IMR-90 (cell line): ENCODE measurements around the gene TCF12. TPM values are rescaled to one million over a fixed set of nuclear protein-coding genes. Genes with fewer than 3 reads are reported as not detected.

ENCODE experiments used
- ATAC-seq: fragments of 200-7000 bp; cut with Tn5 transposase; 2 replicates; pipeline ENCODE4 v1.9.1; 2020; ENCODE audit warnings: low read depth, mild to moderate bottlenecking, moderate library complexity
- BruUV-seq: library from RNA; stranded (reverse); fragments of 400-500 nt; replicated peaks from 2 replicates; lab custom pipeline; 2021; lab: Mats Ljungman, UMichigan
- CTCF ChIA-PET: fragments of 300-600 bp; formaldehyde crosslinking; extraction: SDS; loops from one replicate; lab custom pipeline; 2021; ENCODE audit warnings: antibody characterized with exemption; lab: Yijun Ruan, JAX
- POLR2A ChIA-PET: fragments of 300-600 bp; sonication (Branson Sonifier 250); formaldehyde crosslinking; loops from one replicate; lab custom pipeline; 2022; ENCODE audit warnings: antibody characterized with exemption; ENCODE audit not compliant: unreplicated experiment; lab: Charles Lee
- DNase-seq: peaks from one replicate; pipeline ENCODE4 v3.0.0; 2013
- H2AFZ ChIP-seq: replicated peaks from 2 replicates; pipeline ENCODE3; 2013; ENCODE audit warnings: low read length, mild to moderate bottlenecking; ENCODE audit not compliant: poor library complexity
- H2AK5ac ChIP-seq: 2 replicates; pipeline ENCODE4 v1.6.1; 2013; ENCODE audit warnings: low read depth, low read length, inconsistent platforms
- H2AK9ac ChIP-seq: replicated peaks from 2 replicates; pipeline ENCODE3; 2013; ENCODE audit warnings: mild to moderate bottlenecking, low read depth, low read length, moderate library complexity; ENCODE audit not compliant: poor library complexity
- H2BK120ac ChIP-seq: 2 replicates; pipeline ENCODE4 v1.6.1; 2013; ENCODE audit warnings: low read depth, low read length, inconsistent platforms
- H2BK15ac ChIP-seq: 3 replicates; pipeline ENCODE4 v1.6.1; 2013; ENCODE audit warnings: low read depth, low read length, inconsistent platforms
- H2BK20ac ChIP-seq: 2 replicates; pipeline ENCODE4 v1.6.1; 2013; ENCODE audit warnings: low read depth, mild to moderate bottlenecking, inconsistent platforms, low read length, moderate library complexity
- H2BK5ac ChIP-seq: 2 replicates; pipeline ENCODE4 v1.6.1; 2013; ENCODE audit warnings: mild to moderate bottlenecking, low read depth, low read length, inconsistent platforms; ENCODE audit not compliant: poor library complexity, severe bottlenecking
- H3K14ac ChIP-seq: replicated peaks from 2 replicates; pipeline ENCODE4 v1.6.1; 2013; ENCODE audit warnings: low read depth, low read length, inconsistent platforms
- H3K18ac ChIP-seq: 2 replicates; pipeline ENCODE4 v1.6.1; 2013; ENCODE audit warnings: low read depth, low read length, control low read depth
- H3K23ac ChIP-seq: 2 replicates; pipeline ENCODE4 v1.6.1; 2013; ENCODE audit warnings: low read depth, low read length, inconsistent platforms
- H3K27ac ChIP-seq: 2 replicates; pipeline ENCODE4 v1.5.1; 2013; ENCODE audit warnings: mild to moderate bottlenecking, control low read depth, low read length; ENCODE audit not compliant: insufficient read depth
- H3K27me3 ChIP-seq: 2 replicates; pipeline ENCODE4 v1.6.1; 2013; ENCODE audit warnings: low read length; ENCODE audit not compliant: control insufficient read depth, insufficient read depth
- H3K36me3 ChIP-seq: 2 replicates; pipeline ENCODE4 v1.6.1; 2013; ENCODE audit warnings: low read length, mixed read lengths; ENCODE audit not compliant: control insufficient read depth, insufficient read depth
- H3K4ac ChIP-seq: 2 replicates; pipeline ENCODE4 v1.6.1; 2013; ENCODE audit warnings: low read depth, low read length, inconsistent platforms
- H3K4me1 ChIP-seq: 2 replicates; pipeline ENCODE4 v1.6.1; 2013; ENCODE audit warnings: low read length, mixed read lengths; ENCODE audit not compliant: control insufficient read depth, insufficient read depth
- H3K4me2 ChIP-seq: 2 replicates; pipeline ENCODE4 v1.6.1; 2013; ENCODE audit warnings: low read depth, mild to moderate bottlenecking, control low read depth, low read length, moderate library complexity
- H3K4me3 ChIP-seq: 2 replicates; pipeline ENCODE4 v1.5.1; 2013; ENCODE audit warnings: low read depth, mild to moderate bottlenecking, control low read depth, low read length, moderate library complexity; ENCODE audit not compliant: insufficient read depth
- H3K56ac ChIP-seq: 2 replicates; pipeline ENCODE4 v1.6.1; 2013; ENCODE audit warnings: low read length, inconsistent platforms; ENCODE audit not compliant: insufficient read depth; ENCODE audit errors: extremely low read depth
- H3K79me1 ChIP-seq, 2 experiments: 2 replicates each; pipeline ENCODE4 v1.6.1; 2013; ENCODE audit warnings: low read length in 2 of 2, inconsistent platforms in 1 of 2, low read depth in 1 of 2
- H3K9ac ChIP-seq: 2 replicates; pipeline ENCODE4 v1.6.1; 2013; ENCODE audit warnings: low read depth, low read length, control low read depth
- H3K9me1 ChIP-seq: 2 replicates; pipeline ENCODE4 v1.6.1; 2013; ENCODE audit warnings: low read length, inconsistent platforms; ENCODE audit not compliant: insufficient read depth
- H3K9me3 ChIP-seq: 2 replicates; pipeline ENCODE4 v1.6.1; 2013; ENCODE audit warnings: low read length; ENCODE audit not compliant: control insufficient read depth, insufficient read depth
- H4K20me1 ChIP-seq: 2 replicates; pipeline ENCODE4 v1.6.1; 2013; ENCODE audit warnings: low read length, inconsistent platforms; ENCODE audit not compliant: insufficient read depth
- H4K5ac ChIP-seq: 2 replicates; pipeline ENCODE4 v1.6.1; 2013; ENCODE audit warnings: mild to moderate bottlenecking, low read depth, low read length, control low read depth
- H4K8ac ChIP-seq, 2 experiments: 2 replicates each; pipeline ENCODE4 v1.6.1; 2013; ENCODE audit warnings: low read depth in 2 of 2, low read length in 2 of 2, control low read depth in 1 of 2, inconsistent platforms in 1 of 2
- H4K91ac ChIP-seq: 2 replicates; pipeline ENCODE4 v1.6.1; 2013; ENCODE audit warnings: low read depth, low read length, inconsistent platforms; ENCODE audit not compliant: insufficient read depth
- BHLHE40 ChIP-seq: fragments of 150-350 bp; IDR thresholded peaks from 2 replicates; pipeline ENCODE4 v1.6.1; 2016; ENCODE audit warnings: mild to moderate bottlenecking, low read depth, low read length
- CEBPB ChIP-seq: IDR thresholded peaks from 2 replicates; pipeline ENCODE4 v1.6.1; 2012; ENCODE audit warnings: low read depth, low read length, improper control_type of control experiment
- CHD1 ChIP-seq: IDR thresholded peaks from 2 replicates; pipeline ENCODE4 v1.6.1; 2012; ENCODE audit warnings: low read depth, low read length, improper control_type of control experiment
- FOS ChIP-seq: fragments of 150-350 bp; IDR thresholded peaks from 2 replicates; pipeline ENCODE4 v1.6.1; 2016; ENCODE audit warnings: low read depth, low read length
- MAFK ChIP-seq: IDR thresholded peaks from 2 replicates; pipeline ENCODE4 v1.6.1; 2012; ENCODE audit warnings: low read depth, low read length, improper control_type of control experiment
- MAZ ChIP-seq: IDR thresholded peaks from 2 replicates; pipeline ENCODE4 v1.6.1; 2012; ENCODE audit warnings: low read depth, mild to moderate bottlenecking, low read length, improper control_type of control experiment, moderate library complexity, borderline replicate concordance
- MXI1 ChIP-seq: IDR thresholded peaks from 2 replicates; pipeline ENCODE4 v1.6.1; 2012; ENCODE audit warnings: low read depth, mild to moderate bottlenecking, low read length, moderate library complexity, borderline replicate concordance
- NFE2L2 ChIP-seq: fragments of 150-350 bp; IDR thresholded peaks from 2 replicates; pipeline ENCODE4 v1.6.1; 2016; ENCODE audit warnings: low read depth, mild to moderate bottlenecking, low read length
- POLR2A ChIP-seq: IDR thresholded peaks from 2 replicates; pipeline ENCODE4 v1.6.1; 2012; ENCODE audit warnings: mild to moderate bottlenecking, low read depth, low read length
- RAD21 ChIP-seq: IDR thresholded peaks from 2 replicates; pipeline ENCODE4 v1.6.1; 2012; ENCODE audit warnings: low read length, improper control_type of control experiment
- RCOR1 ChIP-seq: IDR thresholded peaks from 2 replicates; pipeline ENCODE4 v1.6.1; 2012; ENCODE audit warnings: mild to moderate bottlenecking, low read length, improper control_type of control experiment; ENCODE audit not compliant: insufficient replicate concordance
- RFX5 ChIP-seq: IDR thresholded peaks from 2 replicates; pipeline ENCODE4 v1.8.0; 2012; ENCODE audit warnings: low read depth, mild to moderate bottlenecking, low read length, moderate library complexity
- SMC3 ChIP-seq: fragments of 150-350 bp; IDR thresholded peaks from 2 replicates; pipeline ENCODE4 v1.6.1; 2016; ENCODE audit warnings: low read depth, mild to moderate bottlenecking, antibody characterized with exemption, low read length, moderate library complexity
- WGBS, 2 experiments: methylation state at CpG; one replicate each; pipeline versions ENCODE4 v1.1.5 to v1.1.7; 2013; ENCODE audit warnings: missing lambda C conversion rate in 2 of 2; ENCODE audit not compliant: insufficient read length in 1 of 2; ENCODE audit errors: extremely low coverage in 2 of 2; 5-methylcytosine and 5-hydroxymethylcytosine counted together
- dilution Hi-C: fragments of 300-500 bp; cut with HindIII; formaldehyde crosslinking; loops from one replicate; pipeline ENCODE4 v1.14.3; 2018; ENCODE audit warnings: low sequenced_read_pairs; ENCODE audit not compliant: unreplicated experiment
- in situ Hi-C: fragments of 300-500 bp; cut with MboI; formaldehyde crosslinking; loops from 3 replicates; pipeline ENCODE4 v1.14.3; 2019; ENCODE audit warnings: low sequenced_read_pairs, inconsistent platforms, mixed read lengths
- intact Hi-C: fragments of 100-400 bp; cut with micrococcal nuclease; formaldehyde crosslinking; loops from 2 replicates; pipeline ENCODE4 v1.10.0; 2022
- polyA plus RNA-seq, 3 experiments: library from polyadenylated mRNA; depleted of rRNA; stranded (reverse); fragments of >200 nt; gene quantifications; 2 replicates each; pipeline ENCODE4 v1.2.3, GENCODE V29; 2012; ENCODE audit warnings: low replicate concordance in 1 of 3
- total RNA-seq: library from RNA; depleted of rRNA; stranded (reverse); fragments of >200 nt; gene quantifications from 2 replicates; pipeline ENCODE4 v1.2.3, GENCODE V29; 2012
- TF ChIP-seq, protein P1 (sequence below): fragments of 150-350 bp; IDR thresholded peaks from 2 replicates; pipeline ENCODE4 v1.6.1; 2017; ENCODE audit warnings: mild to moderate bottlenecking, antibody characterized with exemption, low read length, low read depth
- TF ChIP-seq, protein P2 (sequence below): conservative IDR thresholded peaks from 2 replicates; pipeline ENCODE4 v1.5.1; 2012; ENCODE audit warnings: mild to moderate bottlenecking, low read depth, low read length, improper control_type of control experiment
- TF ChIP-seq, protein P3 (sequence below): fragments of 150-350 bp; IDR thresholded peaks from 2 replicates; pipeline ENCODE4 v1.6.1; 2016; ENCODE audit warnings: low read depth, mild to moderate bottlenecking, low read length, moderate library complexity, borderline replicate concordance

Gene TCF12
- total and polyA plus RNA-seq, 2 of the 4 experiments (the other 2 are of a cell fraction), result 79.4 to 160 TPM

DNA sequence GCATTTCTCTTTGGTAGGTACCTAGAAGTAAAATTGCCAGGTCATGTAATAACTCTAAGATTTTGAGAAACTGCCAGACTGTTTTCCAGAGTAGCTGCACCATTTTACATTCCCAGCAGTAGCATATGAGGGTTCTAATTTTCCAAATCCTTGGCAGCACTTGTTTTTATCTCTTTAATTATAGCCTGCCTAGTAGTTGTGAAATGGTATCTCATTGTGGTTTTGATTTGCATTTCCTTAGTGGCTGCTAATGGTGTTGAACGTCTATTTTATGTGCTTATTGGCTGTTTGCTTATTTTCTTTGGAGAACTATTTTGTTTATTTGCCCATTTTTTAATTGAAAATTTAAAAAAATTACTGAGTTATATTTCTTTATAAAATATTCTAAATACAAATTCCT, 117.9 kb downstream of the TCF12 start:
- dilution Hi-C loops, result no loop called here
- Histone ChIP-seq H3K9me1 (no peaks in the 10 kb centered on the region; the same call in 1 of the 2 replicates), H3K4ac (no peak overlapping the region), H3K4me1 (peaks cover 4% of the 10 kb centered on the region), H4K8ac (no peak overlapping the region), H3K18ac (no peak overlapping the region), H3K4me2 (no peak overlapping the region), H3K9ac (no peak overlapping the region), H4K91ac (no peak overlapping the region), H2BK20ac (no peak overlapping the region), H3K27me3 (no peaks in the 10 kb centered on the region), H3K9me3 (no peaks in the 10 kb centered on the region), H2AK5ac (no peak overlapping the region), H2BK15ac (no peak overlapping the region), H4K5ac (no peak overlapping the region), H2BK5ac (no peak overlapping the region), H3K56ac (no peak overlapping the region), H3K79me1 (peaks cover 27 to 70% of the 10 kb centered on the region in 2 experiments), H3K14ac (no peak overlapping the region), H3K23ac (no peak overlapping the region), H2BK120ac (no peak overlapping the region), H4K20me1 (peaks cover 40% of the 10 kb centered on the region), H3K27ac (no peak overlapping the region), H2AFZ (no peak overlapping the region), H3K4me3 (no peak overlapping the region), H3K36me3 (no peaks in the 10 kb centered on the region), H2AK9ac (no peak overlapping the region)
- TF ChIP-seq, protein P1, sequence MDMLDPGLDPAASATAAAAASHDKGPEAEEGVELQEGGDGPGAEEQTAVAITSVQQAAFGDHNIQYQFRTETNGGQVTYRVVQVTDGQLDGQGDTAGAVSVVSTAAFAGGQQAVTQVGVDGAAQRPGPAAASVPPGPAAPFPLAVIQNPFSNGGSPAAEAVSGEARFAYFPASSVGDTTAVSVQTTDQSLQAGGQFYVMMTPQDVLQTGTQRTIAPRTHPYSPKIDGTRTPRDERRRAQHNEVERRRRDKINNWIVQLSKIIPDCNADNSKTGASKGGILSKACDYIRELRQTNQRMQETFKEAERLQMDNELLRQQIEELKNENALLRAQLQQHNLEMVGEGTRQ, result no peak
- TF ChIP-seq BHLHE40 (no peak), CHD1 (no peak), MXI1 (no peak), NFE2L2 (no peak), CEBPB (no peak), RCOR1 (no peak), RAD21 (no peak), POLR2A (no peak), MAFK (no peak), MAZ (no peak), FOS (no peak), RFX5 (no peak), SMC3 (no peak)
- TF ChIP-seq, protein P2, sequence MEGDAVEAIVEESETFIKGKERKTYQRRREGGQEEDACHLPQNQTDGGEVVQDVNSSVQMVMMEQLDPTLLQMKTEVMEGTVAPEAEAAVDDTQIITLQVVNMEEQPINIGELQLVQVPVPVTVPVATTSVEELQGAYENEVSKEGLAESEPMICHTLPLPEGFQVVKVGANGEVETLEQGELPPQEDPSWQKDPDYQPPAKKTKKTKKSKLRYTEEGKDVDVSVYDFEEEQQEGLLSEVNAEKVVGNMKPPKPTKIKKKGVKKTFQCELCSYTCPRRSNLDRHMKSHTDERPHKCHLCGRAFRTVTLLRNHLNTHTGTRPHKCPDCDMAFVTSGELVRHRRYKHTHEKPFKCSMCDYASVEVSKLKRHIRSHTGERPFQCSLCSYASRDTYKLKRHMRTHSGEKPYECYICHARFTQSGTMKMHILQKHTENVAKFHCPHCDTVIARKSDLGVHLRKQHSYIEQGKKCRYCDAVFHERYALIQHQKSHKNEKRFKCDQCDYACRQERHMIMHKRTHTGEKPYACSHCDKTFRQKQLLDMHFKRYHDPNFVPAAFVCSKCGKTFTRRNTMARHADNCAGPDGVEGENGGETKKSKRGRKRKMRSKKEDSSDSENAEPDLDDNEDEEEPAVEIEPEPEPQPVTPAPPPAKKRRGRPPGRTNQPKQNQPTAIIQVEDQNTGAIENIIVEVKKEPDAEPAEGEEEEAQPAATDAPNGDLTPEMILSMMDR, result no peak
- TF ChIP-seq, protein P3, sequence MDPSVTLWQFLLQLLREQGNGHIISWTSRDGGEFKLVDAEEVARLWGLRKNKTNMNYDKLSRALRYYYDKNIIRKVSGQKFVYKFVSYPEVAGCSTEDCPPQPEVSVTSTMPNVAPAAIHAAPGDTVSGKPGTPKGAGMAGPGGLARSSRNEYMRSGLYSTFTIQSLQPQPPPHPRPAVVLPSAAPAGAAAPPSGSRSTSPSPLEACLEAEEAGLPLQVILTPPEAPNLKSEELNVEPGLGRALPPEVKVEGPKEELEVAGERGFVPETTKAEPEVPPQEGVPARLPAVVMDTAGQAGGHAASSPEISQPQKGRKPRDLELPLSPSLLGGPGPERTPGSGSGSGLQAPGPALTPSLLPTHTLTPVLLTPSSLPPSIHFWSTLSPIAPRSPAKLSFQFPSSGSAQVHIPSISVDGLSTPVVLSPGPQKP, result no peak
- CTCF ChIA-PET, result interaction anchor here (0.6 kb wide), 1 partner anchor 223 kb away, joined by 3 read pairs; no protein-coding TSS in a partner anchor
- DNase-seq (no peak), ATAC-seq (no peak)
- no CpG with 5 or more reads among the region's 1 CpG for WGBS, 2 experiments
- POLR2A ChIA-PET, result no interaction called here
- intact Hi-C loops, result no loop called here
- in situ Hi-C loops, result no loop called here
- no TSS peak for BruUV-seq
